CD4-positive, alpha-beta T cell (primary cell): ENCODE results near the gene NSD2. TPM values are rescaled to one million over a fixed set of nuclear protein-coding genes. Genes with fewer than 3 reads are reported as not detected.

Experiments used
- ATAC-seq: fragments of 200-7000 bp; cut with Tn5 transposase; one replicate; pipeline ENCODE4 v1.10.0; 2022; ENCODE audit warnings: mild to moderate bottlenecking; ENCODE audit not compliant: poor library complexity
- CTCF ChIA-PET: fragments of 350-600 bp; sonication (Branson Sonifier 250); formaldehyde crosslinking; loops from one replicate; lab custom pipeline; 2021; ENCODE audit warnings: antibody characterized with exemption, inconsistent platforms; lab: Charles Lee
- POLR2A ChIA-PET: fragments of 350-600 bp; sonication (Branson Sonifier 250); formaldehyde crosslinking; loops from one replicate; lab custom pipeline; 2021; ENCODE audit warnings: antibody characterized with exemption, inconsistent platforms; lab: Charles Lee
- DNase-seq, 14 experiments: peaks; one replicate each; pipeline ENCODE4 v3.0.0-alpha.2; 2013 to 2020; ENCODE audit warnings: mixed read lengths in 2 of 14
- H3K27ac ChIP-seq, 2 donors: one replicate each; pipeline versions ENCODE4 v1.5.1 to v1.7.0; 2013; ENCODE audit warnings: low read length in 2 of 2, low read depth in 1 of 2, mild to moderate bottlenecking in 1 of 2
- H3K27me3 ChIP-seq, 2 experiments: 1 replicate in 1 of 2; 2 replicates in 1 of 2; pipeline versions ENCODE4 v1.6.1 to v1.7.0; 2013; ENCODE audit warnings: low read length in 2 of 2, control low read depth in 1 of 2, mild to moderate bottlenecking in 1 of 2, moderate library complexity in 1 of 2; ENCODE audit not compliant: insufficient read depth in 2 of 2, control insufficient read depth in 1 of 2
- H3K36me3 ChIP-seq: one replicate; pipeline ENCODE4 v1.6.1; 2013; ENCODE audit warnings: low read length, control low read depth; ENCODE audit not compliant: insufficient read depth
- H3K4me1 ChIP-seq: one replicate; pipeline ENCODE4 v1.6.1; 2013; ENCODE audit warnings: low read length, control low read depth; ENCODE audit not compliant: insufficient read depth
- H3K4me3 ChIP-seq: one replicate; pipeline ENCODE4 v1.5.1; 2013; ENCODE audit warnings: mild to moderate bottlenecking, low read length, moderate library complexity
- H3K9me3 ChIP-seq, 2 experiments: 1 replicate in 1 of 2; 2 replicates in 1 of 2; pipeline versions ENCODE4 v1.6.1 to v1.7.0; 2013; ENCODE audit warnings: low read length in 2 of 2, mild to moderate bottlenecking in 2 of 2, control low read depth in 1 of 2, moderate library complexity in 1 of 2; ENCODE audit not compliant: control insufficient read depth in 1 of 2, insufficient read depth in 1 of 2
- H3K27ac Mint-ChIP-seq: one replicate; pipeline ENCODE4 v1.8.0; 2020; ENCODE audit warnings: mixed read lengths
- H3K27me3 Mint-ChIP-seq: one replicate; pipeline ENCODE4 v1.8.0; 2021; ENCODE audit warnings: mixed read lengths
- H3K36me3 Mint-ChIP-seq: one replicate; pipeline ENCODE4 v1.8.0; 2021; ENCODE audit warnings: low read depth, mixed read lengths
- H3K4me1 Mint-ChIP-seq: one replicate; pipeline ENCODE4 v1.8.0; 2021; ENCODE audit warnings: low read depth, mixed read lengths
- H3K4me3 Mint-ChIP-seq: one replicate; pipeline ENCODE4 v1.8.0; 2020; ENCODE audit warnings: mild to moderate bottlenecking, mixed read lengths
- H3K9me3 Mint-ChIP-seq: one replicate; pipeline ENCODE4 v1.8.0; 2020; ENCODE audit warnings: mixed read lengths
- CTCF ChIP-seq: fragments of 200-600 bp; IDR thresholded peaks from one replicate; pipeline ENCODE4 v1.8.0; 2022; ENCODE audit warnings: antibody characterized with exemption, mild to moderate bottlenecking
- intact Hi-C, 2 experiments: fragments of 100-400 bp; cut with DNase I in 1 of 2; cut with micrococcal nuclease in 1 of 2; formaldehyde crosslinking; loops; one replicate each; pipeline versions ENCODE4 v1.15.1 to v1.9.0; 2023 to 2025; cut with DNase I, micrococcal nuclease
- polyA plus RNA-seq, 2 donors: library from polyadenylated mRNA; unstranded; fragments of 120-200 nt; gene quantifications; one replicate each; pipeline ENCODE4 v1.2.1, GENCODE V29; 2013
- total RNA-seq, 174 experiments: library from RNA in 2 of 174; stranded (reverse) in 2 of 174; gene quantifications; one replicate each; pipeline ENCODE4 v1.2.3 and lab custom pipeline; 2021 to 2026

The NSD2 gene
- 10 to 100 TPM; 42.4 to 45.8 TPM for total RNA-seq
- 24.8 TPM for polyA plus RNA-seq (2013, experiment 1 of 2)
- 32.2 TPM for polyA plus RNA-seq (2013, experiment 2 of 2)
- 53.4 to 393 (median 107) reads per million in 172 experiments for total RNA-seq (lab: John Stamatoyannopoulos, UW)

DNA sequence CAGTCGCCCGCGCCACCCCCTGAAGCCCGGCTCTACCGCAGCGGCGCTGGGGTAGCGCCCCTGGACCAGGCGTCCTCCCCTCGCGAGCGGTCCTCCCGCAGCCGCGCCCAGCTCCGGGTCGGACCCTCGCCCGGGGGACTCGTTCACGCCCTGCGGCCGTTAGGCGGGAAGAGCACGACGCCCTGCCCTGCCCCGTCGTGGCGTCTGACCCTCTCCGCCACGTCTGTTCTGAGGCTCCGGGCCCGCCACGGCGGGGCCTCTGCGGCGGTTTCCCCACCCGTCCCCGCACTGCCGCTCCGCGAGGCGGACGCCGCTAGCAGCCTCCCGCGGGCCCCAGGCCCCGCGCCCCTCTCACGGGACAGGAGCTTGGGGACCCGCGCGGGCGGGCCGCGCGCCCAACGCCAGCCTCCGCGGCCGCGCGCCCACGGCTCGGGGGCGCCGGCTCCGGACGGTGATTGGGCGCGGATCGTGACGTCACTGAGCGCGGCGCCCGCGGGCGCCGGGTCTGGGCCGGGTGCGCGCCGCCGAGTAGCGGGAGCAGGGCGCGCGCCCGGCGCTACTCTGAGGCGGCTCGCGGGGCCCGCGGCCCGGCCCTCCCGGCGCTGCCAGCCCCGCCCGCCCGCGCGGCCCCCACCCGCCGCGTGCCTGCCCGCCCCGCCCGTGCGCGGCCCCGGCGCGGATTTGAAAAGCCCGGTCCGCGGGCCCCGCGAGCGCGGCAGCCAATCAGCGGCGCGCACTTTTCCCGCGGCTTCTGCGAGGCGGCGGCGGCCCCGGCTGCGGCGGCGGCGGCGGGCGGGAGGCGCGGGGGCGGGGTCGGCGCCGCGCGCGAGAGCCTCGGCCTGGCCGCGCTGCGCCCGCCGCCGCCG lies at the start of gene NSD2:
TSS of gene NSD2 (plus strand) at position 816 of the 866 bp plus-strand sequence. CDS start 29,262 bp downstream, outside the sequence.
- ChIA-PET POLR2A (interaction anchor here (0.6 to 1.7 kb wide), 16 partner anchors 10 to 1089 kb away, joined by 3 to 62 read pairs (median 4); partner anchors contain the start of genes LETM1, MXD4, SLBP and UVSSA), CTCF (interaction anchor here (1.2 to 1.6 kb wide), 2 partner anchors 14 to 28 kb away, joined by 4 to 5 read pairs; partner anchors contain the start of gene LETM1)
- intact Hi-C loops: loop anchor here (1.0 to 5.0 kb wide), 6 partner anchors 14 to 622 kb away; partner anchors contain the start of genes LETM1 (in 2 of the 2), CTBP1 (in 1 of the 2), NELFA (in 1 of the 2) and SLBP (in 1 of the 2)
- Mint-ChIP-seq H3K27ac (peak within 1 kb of the TSS; percentile 89), H3K4me1 (peaks cover 34% of the 10 kb centered on the region), H3K27me3 (peaks cover 5% of the 10 kb centered on the region), H3K9me3 (no peaks in the 10 kb centered on the region), H3K36me3 (peaks cover 9% of the 10 kb centered on the region), H3K4me3 (peak within 1 kb of the TSS; percentile 92)
- DNase-seq: peak; percentile 80 to 97 (median 88)
- peak within 1 kb of the TSS; percentile 79 to 94 for H3K27ac ChIP-seq
- no peaks in the 10 kb centered on the region for H3K27me3 ChIP-seq
- no peaks in the 10 kb centered on the region for H3K9me3 ChIP-seq
- peaks cover 29% of the 10 kb centered on the region for H3K4me1 ChIP-seq
- peak within 1 kb of the TSS; percentile 63 for H3K4me3 ChIP-seq
- H3K36me3 ChIP-seq: no peaks in the 10 kb centered on the region
- no peak for TF ChIP-seq CTCF
- ATAC-seq: peak; percentile 63

GRCh38 chr4:1821679-1822567 lies 49.3 kb upstream of the NSD2 start:
- TF ChIP-seq CTCF: no peak
- H3K9me3 Mint-ChIP-seq: no peaks in the 10 kb centered on the region
- ChIA-PET CTCF (no interaction called here), POLR2A (no interaction called here)
- Histone ChIP-seq H3K9me3 (no peaks in the 10 kb centered on the region), H3K36me3 (peaks cover 70% of the 10 kb centered on the region), H3K27ac (no peak overlapping the region), H3K4me3 (no peak overlapping the region), H3K4me1 (no peaks in the 10 kb centered on the region), H3K27me3 (no peaks in the 10 kb centered on the region)
- no peaks in the 10 kb centered on the region for H3K4me1 Mint-ChIP-seq
- intact Hi-C loops: no loop called here
- no peak overlapping the region for H3K27ac Mint-ChIP-seq
- ATAC-seq (no peak), DNase-seq (no peak)
- peaks cover 75% of the 10 kb centered on the region for H3K36me3 Mint-ChIP-seq
- no peak overlapping the region for H3K4me3 Mint-ChIP-seq
- no peaks in the 10 kb centered on the region for H3K27me3 Mint-ChIP-seq
